ENCODE data around the gene CCNY.

CCNY gene

GRCh38 chr10:35568483-35569015 is 232.2 kb downstream of the CCNY start:
- Mint-ChIP-seq H3K4me3 (no peak overlapping the region), H3K36me3 (peaks cover 52% of the 10 kb centered on the region), H3K27ac (no peak overlapping the region), H3K27me3 (no peaks in the 10 kb centered on the region), H3K4me1 (peaks cover 13% of the 10 kb centered on the region), H3K9me3 (no peaks in the 10 kb centered on the region)
- no peak for ATAC-seq

GRCh38 chr10:35569111-35569707 is 232.9 kb downstream of the CCNY start:
- Mint-ChIP-seq H3K9me3 (no peaks in the 10 kb centered on the region), H3K4me3 (no peak overlapping the region), H3K4me1 (peaks cover 8% of the 10 kb centered on the region), H3K27me3 (no peaks in the 10 kb centered on the region), H3K27ac (no peak overlapping the region), H3K36me3 (peaks cover 58% of the 10 kb centered on the region)
- no peak for ATAC-seq

- Mint-ChIP-seq H3K9me3 (no peaks in the 10 kb centered on the region), H3K27me3 (no peaks in the 10 kb centered on the region), H3K4me3 (no peak overlapping the region), H3K36me3 (peaks cover 64% of the 10 kb centered on the region), H3K27ac (no peak overlapping the region), H3K4me1 (peaks cover 2% of the 10 kb centered on the region)
- ATAC-seq = no peak
Measured at GRCh38 chr10:35569836-35570235, 233.5 kb downstream of the CCNY start.

- H3K4me1 Mint-ChIP-seq = no peaks in the 10 kb centered on the region
- H3K36me3 Mint-ChIP-seq = peaks cover 69% of the 10 kb centered on the region
- H3K9me3 Mint-ChIP-seq = peaks cover 2% of the 10 kb centered on the region
- ATAC-seq = no peak
- H3K4me3 Mint-ChIP-seq = no peak overlapping the region
- no peak overlapping the region for H3K27ac Mint-ChIP-seq
- no peaks in the 10 kb centered on the region for H3K27me3 Mint-ChIP-seq
Measured at GRCh38 chr10:35570397-35570796, 234.1 kb downstream of the CCNY start.

- H3K4me3 Mint-ChIP-seq = no peak overlapping the region
- no peaks in the 10 kb centered on the region for H3K27me3 Mint-ChIP-seq
- no peak for ATAC-seq
- no peaks in the 10 kb centered on the region for H3K4me1 Mint-ChIP-seq
- H3K36me3 Mint-ChIP-seq = peaks cover 57% of the 10 kb centered on the region
- H3K27ac Mint-ChIP-seq = no peak overlapping the region
- peaks cover 3% of the 10 kb centered on the region for H3K9me3 Mint-ChIP-seq
Measured at GRCh38 chr10:35572583-35572982, 236.3 kb downstream of the CCNY start.

- Mint-ChIP-seq H3K9me3 (peaks cover 6% of the 10 kb centered on the region), H3K27me3 (no peaks in the 10 kb centered on the region), H3K4me1 (no peaks in the 10 kb centered on the region), H3K36me3 (peaks cover 45% of the 10 kb centered on the region), H3K27ac (no peak overlapping the region), H3K4me3 (no peak overlapping the region)
- no peak for ATAC-seq
Measured at GRCh38 chr10:35573796-35574195, 237.5 kb downstream of the CCNY start.

GRCh38 chr10:35574924-35575352 is 238.6 kb downstream of the CCNY start:
- Mint-ChIP-seq H3K9me3 (peaks cover 6% of the 10 kb centered on the region), H3K27ac (no peak overlapping the region), H3K36me3 (peaks cover 33% of the 10 kb centered on the region), H3K4me1 (no peaks in the 10 kb centered on the region), H3K4me3 (no peak overlapping the region), H3K27me3 (no peaks in the 10 kb centered on the region)
- ATAC-seq = no peak

GRCh38 chr10:35575640-35576039 is 239.3 kb downstream of the CCNY start:
- H3K27ac Mint-ChIP-seq = no peak overlapping the region

GRCh38 chr10:35576730-35577129 is 240.4 kb downstream of the CCNY start:
- ATAC-seq = no peak
- no peaks in the 10 kb centered on the region for H3K27me3 Mint-ChIP-seq
- peaks cover 6% of the 10 kb centered on the region for H3K9me3 Mint-ChIP-seq
- H3K36me3 Mint-ChIP-seq = peaks cover 32% of the 10 kb centered on the region
- H3K4me1 Mint-ChIP-seq = no peaks in the 10 kb centered on the region
- H3K4me3 Mint-ChIP-seq = no peak overlapping the region
- no peak overlapping the region for H3K27ac Mint-ChIP-seq

More at GRCh38 chr10:35575640-35576039, 239.3 kb downstream of the CCNY start:
- H3K27me3 Mint-ChIP-seq = no peaks in the 10 kb centered on the region
- no peaks in the 10 kb centered on the region for H3K4me1 Mint-ChIP-seq
- peaks cover 6% of the 10 kb centered on the region for H3K9me3 Mint-ChIP-seq
- H3K36me3 Mint-ChIP-seq = peaks cover 32% of the 10 kb centered on the region
- no peak for ATAC-seq
- H3K4me3 Mint-ChIP-seq = no peak overlapping the region

- H3K4me1 Mint-ChIP-seq = no peaks in the 10 kb centered on the region
- H3K27ac Mint-ChIP-seq = no peak overlapping the region
- no peak for ATAC-seq
- H3K36me3 Mint-ChIP-seq = peaks cover 26% of the 10 kb centered on the region
- H3K9me3 Mint-ChIP-seq = peaks cover 6% of the 10 kb centered on the region
- no peak overlapping the region for H3K4me3 Mint-ChIP-seq
- H3K27me3 Mint-ChIP-seq = no peaks in the 10 kb centered on the region
Measured at GRCh38 chr10:35577926-35578617, 241.8 kb downstream of the CCNY start.

GRCh38 chr10:35578618-35578956 is 242.3 kb downstream of the CCNY start:
- H3K27ac Mint-ChIP-seq = no peak overlapping the region
- H3K4me1 Mint-ChIP-seq = no peaks in the 10 kb centered on the region
- peaks cover 21% of the 10 kb centered on the region for H3K36me3 Mint-ChIP-seq
- H3K27me3 Mint-ChIP-seq = no peaks in the 10 kb centered on the region
- no peak overlapping the region for H3K4me3 Mint-ChIP-seq
- H3K9me3 Mint-ChIP-seq = peaks cover 6% of the 10 kb centered on the region
- no peak for ATAC-seq

GRCh38 chr10:35579116-35579515 is 242.8 kb downstream of the CCNY start:
- no peak for ATAC-seq
- H3K4me3 Mint-ChIP-seq = no peak overlapping the region
- peaks cover 6% of the 10 kb centered on the region for H3K9me3 Mint-ChIP-seq
- peaks cover 15% of the 10 kb centered on the region for H3K36me3 Mint-ChIP-seq
- no peaks in the 10 kb centered on the region for H3K4me1 Mint-ChIP-seq
- no peaks in the 10 kb centered on the region for H3K27me3 Mint-ChIP-seq
- no peak overlapping the region for H3K27ac Mint-ChIP-seq

- Mint-ChIP-seq H3K4me1 (no peaks in the 10 kb centered on the region), H3K36me3 (peaks cover 8% of the 10 kb centered on the region), H3K27me3 (no peaks in the 10 kb centered on the region), H3K4me3 (no peak overlapping the region), H3K27ac (no peak overlapping the region), H3K9me3 (peaks cover 6% of the 10 kb centered on the region)
- ATAC-seq = no peak
Measured at GRCh38 chr10:35579726-35580422, 243.6 kb downstream of the CCNY start.

- Mint-ChIP-seq H3K36me3 (peaks cover 4% of the 10 kb centered on the region), H3K4me1 (no peaks in the 10 kb centered on the region), H3K4me3 (no peak overlapping the region), H3K27ac (no peak overlapping the region), H3K9me3 (peaks cover 4% of the 10 kb centered on the region), H3K27me3 (peaks cover 4% of the 10 kb centered on the region)
- no peak for ATAC-seq
Measured at GRCh38 chr10:35580423-35580770, 244.1 kb downstream of the CCNY start.

- Mint-ChIP-seq H3K27ac (no peak overlapping the region), H3K27me3 (peaks cover 16% of the 10 kb centered on the region), H3K36me3 (no peaks in the 10 kb centered on the region), H3K4me3 (no peak overlapping the region), H3K9me3 (peaks cover 3% of the 10 kb centered on the region), H3K4me1 (no peaks in the 10 kb centered on the region)
- ATAC-seq = no peak
Measured at GRCh38 chr10:35581655-35582054, 245.3 kb downstream of the CCNY start.

- Mint-ChIP-seq H3K27ac (no peak overlapping the region), H3K27me3 (peaks cover 37% of the 10 kb centered on the region), H3K9me3 (no peaks in the 10 kb centered on the region), H3K4me3 (no peak overlapping the region), H3K36me3 (no peaks in the 10 kb centered on the region), H3K4me1 (no peaks in the 10 kb centered on the region)
- no peak for ATAC-seq
Measured at GRCh38 chr10:35584946-35585345, 248.6 kb downstream of the CCNY start.
